Vagina (tissue), 2 donors: ENCODE results near the gene PBXIP1.

Source experiments
- POLR2A ChIP-seq, 2 donors: fragments of 450-650 bp; IDR thresholded peaks; one replicate each; pipeline ENCODE4 v1.6.1; 2017; ENCODE audit warnings: antibody characterized with exemption in 2 of 2, mild to moderate bottlenecking in 2 of 2, moderate library complexity in 2 of 2
- TF ChIP-seq, protein P1 (sequence below), 3 experiments: fragments of 450-650 bp in 2 of 3; fragments of 200-600 bp in 1 of 3; sonication (generic) in 1 of 3; IDR thresholded peaks; one replicate each; pipeline ENCODE4 v1.5.1; 2017 to 2019; ENCODE audit warnings: antibody characterized with exemption in 3 of 3, mild to moderate bottlenecking in 2 of 3, moderate library complexity in 2 of 3

DNA sequence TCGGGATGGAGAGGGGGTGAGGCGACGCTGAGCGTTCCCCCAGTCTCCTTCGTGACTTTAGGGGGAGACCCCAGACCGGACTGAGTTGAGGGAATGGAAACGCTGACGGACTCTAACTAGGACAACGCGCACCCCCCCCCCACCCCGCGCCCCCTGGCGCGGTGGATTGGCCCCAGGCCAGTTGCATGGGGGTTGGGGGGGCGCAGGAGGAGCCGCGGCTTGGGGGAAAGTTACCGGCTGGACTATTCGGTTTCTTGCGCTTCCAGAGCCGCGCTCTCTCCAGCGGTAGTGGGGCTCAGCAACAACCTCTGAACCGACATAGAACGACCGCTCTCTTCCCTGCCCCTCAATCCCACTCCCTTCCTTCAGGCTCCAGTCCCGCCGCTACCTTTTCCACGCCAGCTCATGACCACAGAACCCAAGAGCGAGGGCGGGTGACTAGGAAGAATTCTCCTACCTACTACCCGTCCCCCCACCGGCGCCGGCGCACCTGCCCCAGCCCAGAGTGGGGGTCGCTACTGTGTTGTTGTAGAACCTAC, 47.4 kb upstream of the PBXIP1 start:
- TF ChIP-seq, protein P1, sequence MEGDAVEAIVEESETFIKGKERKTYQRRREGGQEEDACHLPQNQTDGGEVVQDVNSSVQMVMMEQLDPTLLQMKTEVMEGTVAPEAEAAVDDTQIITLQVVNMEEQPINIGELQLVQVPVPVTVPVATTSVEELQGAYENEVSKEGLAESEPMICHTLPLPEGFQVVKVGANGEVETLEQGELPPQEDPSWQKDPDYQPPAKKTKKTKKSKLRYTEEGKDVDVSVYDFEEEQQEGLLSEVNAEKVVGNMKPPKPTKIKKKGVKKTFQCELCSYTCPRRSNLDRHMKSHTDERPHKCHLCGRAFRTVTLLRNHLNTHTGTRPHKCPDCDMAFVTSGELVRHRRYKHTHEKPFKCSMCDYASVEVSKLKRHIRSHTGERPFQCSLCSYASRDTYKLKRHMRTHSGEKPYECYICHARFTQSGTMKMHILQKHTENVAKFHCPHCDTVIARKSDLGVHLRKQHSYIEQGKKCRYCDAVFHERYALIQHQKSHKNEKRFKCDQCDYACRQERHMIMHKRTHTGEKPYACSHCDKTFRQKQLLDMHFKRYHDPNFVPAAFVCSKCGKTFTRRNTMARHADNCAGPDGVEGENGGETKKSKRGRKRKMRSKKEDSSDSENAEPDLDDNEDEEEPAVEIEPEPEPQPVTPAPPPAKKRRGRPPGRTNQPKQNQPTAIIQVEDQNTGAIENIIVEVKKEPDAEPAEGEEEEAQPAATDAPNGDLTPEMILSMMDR (IDR thresholded peaks at IDR 0.05) = no peak
- TF ChIP-seq POLR2A (IDR thresholded peaks at IDR 0.05) = no peak
